ENCODE results near the gene MARCHF6. TPM values are rescaled to one million over a fixed set of nuclear protein-coding genes. Genes with fewer than 3 reads are reported as not detected.
"Not testable (repeated sequence)": the region's sequence is repeated elsewhere in the genome, so short reads cannot be mapped to it uniquely, and the experiment has no call there.

MARCHF6 gene
- total RNA-seq, 2 donors from 2014 or later, result 156 to 198 TPM

DNA sequence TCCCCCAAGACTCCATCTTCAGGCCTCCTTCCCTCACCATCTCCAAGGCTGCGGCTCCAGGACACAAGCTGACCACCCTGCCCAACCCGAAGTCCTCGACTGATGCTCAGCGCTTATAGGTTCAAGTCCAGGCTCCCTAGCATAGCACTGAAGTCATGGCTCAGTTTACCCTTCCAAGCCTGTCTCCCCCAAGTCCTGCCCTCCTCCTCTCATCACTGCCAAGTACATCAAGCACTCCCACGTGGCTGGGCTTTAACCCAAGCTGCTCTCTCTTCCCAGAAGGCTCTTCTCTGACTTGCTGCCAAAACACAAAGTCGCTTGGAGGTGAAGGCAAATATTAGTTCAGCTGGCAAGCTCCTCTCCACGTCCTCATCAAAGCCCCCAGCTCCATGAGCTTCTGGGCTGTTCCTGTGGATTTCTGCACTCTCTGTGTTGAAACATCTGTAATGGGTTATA lies 22.1 kb upstream of the MARCHF6 start:
- ATAC-seq, result no peak

GRCh38 chr5:10332301-10332700 lies 21.2 kb upstream of the MARCHF6 start:
- no peak for ATAC-seq
- Mint-ChIP-seq H3K36me3 (ENCODE audit: low read depth) (peaks cover 13% of the 10 kb centered on the region), H3K4me3 (no peak overlapping the region), H3K27ac (no peak overlapping the region), H3K27me3 (peaks cover 50% of the 10 kb centered on the region), H3K4me1 (peaks cover 17% of the 10 kb centered on the region)
- H3K9me3 ChIP-seq (ENCODE audit: control insufficient read depth, low read length, poor library complexity, severe bottlenecking), result no peaks in the 10 kb centered on the region
- no peak for DNase-seq

More for the DNA sequence above, 22.1 kb upstream of the MARCHF6 start:
- Mint-ChIP-seq H3K36me3 (ENCODE audit: low read depth) (peaks cover 11% of the 10 kb centered on the region), H3K4me3 (no peak overlapping the region), H3K4me1 (peaks cover 15% of the 10 kb centered on the region), H3K27me3 (peaks cover 50% of the 10 kb centered on the region), H3K27ac (no peak overlapping the region)
- DNase-seq, result no peak
- no peaks in the 10 kb centered on the region for H3K9me3 ChIP-seq (ENCODE audit: control insufficient read depth, low read length, poor library complexity, severe bottlenecking)

DNA sequence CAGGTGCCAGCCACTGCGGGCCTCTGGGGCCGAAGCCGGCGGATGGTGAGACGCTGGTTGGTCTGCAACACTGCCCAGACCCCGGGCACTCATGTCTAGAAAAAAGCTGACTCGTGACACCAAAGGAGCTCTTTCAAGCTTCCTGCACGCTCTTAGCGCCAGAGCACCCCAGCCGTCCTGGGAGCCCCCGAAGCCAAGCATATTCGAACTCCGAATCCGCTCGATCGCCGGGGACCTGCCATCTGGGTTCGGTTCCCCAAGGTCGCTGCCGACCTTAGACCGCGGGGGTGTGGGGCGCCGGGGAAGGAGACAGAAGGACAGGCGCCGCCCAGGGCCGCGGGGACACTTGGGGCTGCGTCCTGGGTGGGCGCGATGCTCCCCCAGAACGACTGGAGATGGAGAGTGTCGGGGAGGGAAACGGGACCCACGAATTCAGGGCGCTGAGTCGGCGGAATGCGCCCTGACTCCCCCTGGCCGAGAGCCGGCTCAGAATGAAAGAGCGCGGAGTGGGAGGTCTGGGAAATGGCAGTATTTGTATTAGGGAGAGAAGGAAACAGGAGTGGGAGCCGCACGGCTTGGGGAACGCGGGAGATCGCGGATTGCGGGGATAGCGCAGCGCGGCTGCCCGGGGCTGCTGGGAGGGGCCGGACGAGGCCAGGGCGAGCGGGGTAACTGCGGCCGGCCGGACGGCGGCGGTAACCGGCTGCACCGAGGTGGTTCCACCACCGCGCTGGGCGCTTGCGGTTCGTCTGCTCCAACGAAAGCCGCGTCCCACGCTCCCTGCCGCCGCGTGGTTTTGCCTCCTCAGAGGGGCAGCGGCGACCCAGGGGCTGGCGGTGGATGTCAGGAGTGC lies 20.1 kb upstream of the MARCHF6 start:
- Mint-ChIP-seq H3K4me1 (peaks cover 17% of the 10 kb centered on the region), H3K36me3 (ENCODE audit: low read depth) (peaks cover 13% of the 10 kb centered on the region), H3K4me3 (peak overlapping the region; percentile 89), H3K27ac (peak overlapping the region; percentile 60), H3K27me3 (peaks cover 50% of the 10 kb centered on the region)
- H3K9me3 ChIP-seq (ENCODE audit: control insufficient read depth, low read length, poor library complexity, severe bottlenecking), result no peaks in the 10 kb centered on the region
- DNase-seq (no peak), ATAC-seq (peak; percentile 50)

DNA sequence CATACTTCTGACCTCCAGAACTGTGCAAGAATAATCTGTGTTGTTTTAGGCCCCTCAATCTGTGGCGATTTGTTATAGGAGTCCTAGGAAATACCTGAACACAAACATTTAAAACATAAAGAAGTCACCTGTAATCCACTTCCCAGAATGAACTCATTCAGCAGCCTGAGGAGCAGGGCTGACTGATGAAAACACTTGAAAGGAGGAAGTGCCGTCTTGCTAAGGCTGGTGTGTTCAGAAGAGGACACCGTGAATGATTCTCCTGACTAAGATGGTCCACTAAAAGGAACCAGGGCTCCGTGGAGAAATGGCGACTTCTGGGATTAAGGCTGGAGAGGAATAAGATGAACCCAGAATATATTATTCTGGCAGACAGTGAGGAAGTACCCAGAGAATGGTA lies 18.7 kb upstream of the MARCHF6 start:
- Mint-ChIP-seq H3K36me3 (ENCODE audit: low read depth) (peaks cover 15% of the 10 kb centered on the region), H3K27me3 (peaks cover 45% of the 10 kb centered on the region), H3K4me3 (no peak overlapping the region)

DNA sequence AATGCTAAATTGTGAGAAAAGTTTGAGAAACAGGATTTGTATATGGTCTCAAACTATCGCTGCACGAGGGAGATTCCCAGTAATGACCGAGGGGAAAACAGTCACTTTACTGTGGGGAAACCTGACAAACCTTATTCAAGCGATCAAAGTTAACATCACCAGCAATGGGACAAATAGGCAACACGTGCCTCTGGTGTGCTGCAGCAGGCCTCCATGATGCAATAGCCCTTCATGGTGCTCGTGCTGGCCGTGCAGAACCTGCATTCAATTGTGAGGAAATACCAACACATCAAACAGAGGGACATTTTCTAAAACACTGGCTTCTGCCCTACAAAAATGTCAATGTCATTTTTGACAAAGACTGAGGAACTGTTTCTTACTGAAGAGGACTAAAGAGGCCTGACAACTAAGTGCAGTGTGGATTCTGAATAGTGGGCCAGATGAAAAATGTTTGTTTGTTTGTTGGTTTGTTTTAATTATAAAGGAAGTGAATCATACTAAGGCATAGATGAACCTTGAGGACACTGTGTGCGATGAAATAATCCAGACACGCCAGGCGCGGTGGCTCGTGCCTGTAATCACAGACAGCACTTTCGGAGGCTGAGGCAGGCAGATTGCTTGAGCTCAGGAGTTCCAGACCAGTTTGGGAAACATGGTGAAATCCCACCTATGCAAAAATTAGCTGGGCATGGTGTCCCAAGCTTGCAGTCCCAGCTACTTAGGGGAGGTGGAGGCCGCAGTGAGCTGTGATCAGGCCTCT lies 17.6 kb upstream of the MARCHF6 start:
- peaks cover 15% of the 10 kb centered on the region for H3K36me3 Mint-ChIP-seq (ENCODE audit: low read depth)
- H3K27ac Mint-ChIP-seq, result no peak overlapping the region
- H3K4me1 Mint-ChIP-seq, result peaks cover 17% of the 10 kb centered on the region
- H3K27me3 Mint-ChIP-seq, result peaks cover 44% of the 10 kb centered on the region
- ATAC-seq (no peak), DNase-seq (no peak)
- H3K9me3 ChIP-seq (ENCODE audit: control insufficient read depth, low read length, poor library complexity, severe bottlenecking), result no peaks in the 10 kb centered on the region
- H3K4me3 Mint-ChIP-seq, result no peak overlapping the region

More for the DNA sequence above, 18.7 kb upstream of the MARCHF6 start:
- H3K27ac Mint-ChIP-seq, result no peak overlapping the region
- no peaks in the 10 kb centered on the region for H3K9me3 ChIP-seq (ENCODE audit: control insufficient read depth, low read length, poor library complexity, severe bottlenecking)
- H3K4me1 Mint-ChIP-seq, result peaks cover 17% of the 10 kb centered on the region
- DNase-seq, result no peak
- ATAC-seq, result no peak

GRCh38 chr5:10337107-10337506 lies 16.4 kb upstream of the MARCHF6 start:
- no peak overlapping the region for H3K27ac Mint-ChIP-seq
- ATAC-seq (no peak), DNase-seq (no peak)
- H3K9me3 ChIP-seq (ENCODE audit: control insufficient read depth, low read length, poor library complexity, severe bottlenecking), result no peaks in the 10 kb centered on the region
- H3K4me1 Mint-ChIP-seq, result peaks cover 10% of the 10 kb centered on the region
- no peak overlapping the region for H3K4me3 Mint-ChIP-seq
- H3K36me3 Mint-ChIP-seq (ENCODE audit: low read depth), result peaks cover 11% of the 10 kb centered on the region
- H3K27me3 Mint-ChIP-seq, result peaks cover 32% of the 10 kb centered on the region

DNA sequence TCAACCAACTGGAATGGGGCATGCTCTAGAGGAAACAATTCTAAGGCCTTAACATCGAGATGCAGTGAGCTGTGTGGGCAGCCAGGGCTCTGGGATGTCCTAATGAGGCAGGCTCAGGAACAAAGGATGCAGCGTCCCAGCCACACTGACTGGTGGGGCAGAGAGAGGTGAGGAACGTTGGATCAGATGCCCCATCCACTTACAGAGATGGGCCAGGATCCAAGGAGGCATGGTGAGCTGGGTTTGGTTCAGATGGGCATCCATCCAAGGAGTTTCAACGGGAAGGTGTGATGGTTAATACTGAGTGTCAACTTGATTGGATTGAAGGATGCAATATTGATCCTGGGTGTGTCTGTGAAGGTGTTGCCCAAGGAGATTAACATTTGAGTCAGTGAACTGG lies 15.5 kb upstream of the MARCHF6 start:
- no peak for ATAC-seq
- peaks cover 9% of the 10 kb centered on the region for H3K36me3 Mint-ChIP-seq (ENCODE audit: low read depth)
- no peaks in the 10 kb centered on the region for H3K9me3 ChIP-seq (ENCODE audit: control insufficient read depth, low read length, poor library complexity, severe bottlenecking)
- peaks cover 7% of the 10 kb centered on the region for H3K4me1 Mint-ChIP-seq
- H3K27me3 Mint-ChIP-seq, result peaks cover 24% of the 10 kb centered on the region
- no peak for DNase-seq
- H3K27ac Mint-ChIP-seq, result no peak overlapping the region
- no peak overlapping the region for H3K4me3 Mint-ChIP-seq

- peaks cover 17% of the 10 kb centered on the region for H3K27me3 Mint-ChIP-seq
Observed at GRCh38 chr5:10338686-10339057, 14.8 kb upstream of the MARCHF6 start.

DNA sequence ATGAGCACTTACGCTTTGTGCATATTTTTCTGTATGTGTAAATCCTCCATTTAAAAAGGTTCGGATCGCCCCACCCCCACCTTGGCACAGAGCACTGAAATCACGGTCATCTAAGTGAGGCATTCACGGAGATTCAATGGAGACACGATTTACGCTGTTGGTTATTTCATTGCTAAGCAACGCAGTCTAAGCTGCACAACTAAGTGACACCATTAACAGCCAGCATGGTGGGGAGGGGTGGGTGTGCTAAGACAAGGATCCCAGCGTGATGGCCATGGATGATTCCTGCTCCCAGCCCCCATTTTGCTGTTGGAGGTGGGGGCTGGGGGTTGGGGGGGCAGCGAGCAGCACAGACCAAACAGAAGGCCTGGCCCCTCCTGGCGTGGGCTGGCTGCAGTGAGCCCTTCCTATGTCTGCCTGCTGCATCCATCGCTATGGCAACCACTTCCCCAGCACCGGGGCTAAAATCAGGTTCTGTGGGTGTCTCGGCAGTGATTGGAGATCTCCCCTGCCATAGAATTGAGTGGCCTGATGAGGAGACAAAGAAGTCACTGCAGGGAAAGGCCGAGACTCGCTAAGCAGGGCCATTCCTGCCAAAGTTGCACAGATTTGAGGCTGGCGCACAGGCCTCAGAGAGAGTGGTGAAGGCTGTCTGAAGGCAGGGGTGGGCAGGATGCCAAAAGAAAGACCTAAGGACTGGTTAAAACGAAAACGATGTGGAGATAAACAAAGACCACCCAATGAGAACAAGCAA lies 14.3 kb upstream of the MARCHF6 start:
- DNase-seq (no peak), ATAC-seq (no peak)
- peaks cover 7% of the 10 kb centered on the region for H3K36me3 Mint-ChIP-seq (ENCODE audit: low read depth)
- no peak overlapping the region for H3K4me3 Mint-ChIP-seq
- H3K27ac Mint-ChIP-seq, result no peak overlapping the region
- no peaks in the 10 kb centered on the region for H3K9me3 ChIP-seq (ENCODE audit: control insufficient read depth, low read length, poor library complexity, severe bottlenecking)
- H3K27me3 Mint-ChIP-seq, result peaks cover 16% of the 10 kb centered on the region
- H3K4me1 Mint-ChIP-seq, result peaks cover 2% of the 10 kb centered on the region

More at GRCh38 chr5:10338686-10339057, 14.8 kb upstream of the MARCHF6 start:
- H3K4me3 Mint-ChIP-seq, result no peak overlapping the region
- no peak overlapping the region for H3K27ac Mint-ChIP-seq
- ATAC-seq, result no peak
- H3K36me3 Mint-ChIP-seq (ENCODE audit: low read depth), result peaks cover 7% of the 10 kb centered on the region
- H3K9me3 ChIP-seq (ENCODE audit: control insufficient read depth, low read length, poor library complexity, severe bottlenecking), result no peaks in the 10 kb centered on the region
- no peak for DNase-seq
- H3K4me1 Mint-ChIP-seq, result peaks cover 2% of the 10 kb centered on the region

GRCh38 chr5:10339958-10340357 lies 13.5 kb upstream of the MARCHF6 start:
- peaks cover 9% of the 10 kb centered on the region for H3K27me3 Mint-ChIP-seq
- H3K4me3 Mint-ChIP-seq, result no peak overlapping the region
- H3K9me3 ChIP-seq (ENCODE audit: control insufficient read depth, low read length, poor library complexity, severe bottlenecking), result no peaks in the 10 kb centered on the region
- H3K36me3 Mint-ChIP-seq (ENCODE audit: low read depth), result peaks cover 7% of the 10 kb centered on the region
- peaks cover 2% of the 10 kb centered on the region for H3K4me1 Mint-ChIP-seq
- ATAC-seq (no peak), DNase-seq (no peak)
- no peak overlapping the region for H3K27ac Mint-ChIP-seq

GRCh38 chr5:10343486-10343885 lies 10.0 kb upstream of the MARCHF6 start:
- no peak overlapping the region for H3K27ac Mint-ChIP-seq
- H3K4me1 Mint-ChIP-seq, result no peaks in the 10 kb centered on the region
- H3K4me3 Mint-ChIP-seq, result no peak overlapping the region
- H3K9me3 ChIP-seq (ENCODE audit: control insufficient read depth, low read length, poor library complexity, severe bottlenecking), result no peaks in the 10 kb centered on the region
- peaks cover 2% of the 10 kb centered on the region for H3K36me3 Mint-ChIP-seq (ENCODE audit: low read depth)
- no peak for ATAC-seq
- DNase-seq, result no peak
- H3K27me3 Mint-ChIP-seq, result no peaks in the 10 kb centered on the region

DNA sequence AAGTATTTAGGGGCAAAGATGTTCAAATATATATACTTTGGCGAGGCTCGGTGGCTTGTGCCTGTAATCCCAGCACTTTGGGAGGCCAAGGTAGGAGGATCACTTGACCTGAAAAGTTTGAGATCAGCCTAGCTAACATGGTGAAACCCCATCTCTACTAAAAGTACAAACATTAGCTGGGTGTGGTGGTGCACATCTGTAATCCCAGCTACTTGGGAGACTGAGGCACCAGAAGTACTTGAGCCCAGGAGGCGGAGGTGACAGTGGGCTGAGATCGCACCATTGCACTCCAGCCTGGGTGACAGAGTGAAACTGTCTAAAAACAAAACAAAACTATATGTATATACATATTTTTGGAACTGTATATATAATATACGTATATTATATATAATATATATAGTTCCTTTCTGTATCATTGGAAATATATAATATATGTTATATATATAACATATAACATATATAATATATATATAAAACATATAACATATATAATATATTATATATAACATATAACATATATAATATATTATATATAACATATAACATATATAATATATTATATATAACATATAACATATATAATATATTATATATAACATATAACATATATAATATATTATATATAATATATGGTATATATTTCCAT lies 8.9 kb upstream of the MARCHF6 start:
- H3K4me3 Mint-ChIP-seq; H3K9me3 ChIP-seq (ENCODE audit: control insufficient read depth, low read length, poor library complexity, severe bottlenecking); ATAC-seq; H3K36me3 Mint-ChIP-seq (ENCODE audit: low read depth); H3K27ac Mint-ChIP-seq; DNase-seq; H3K27me3 Mint-ChIP-seq; H3K4me1 Mint-ChIP-seq: not testable (repeated sequence)
